Adrenal gland (tissue), 12 donors: ENCODE data around the gene MSANTD1. TPM values are rescaled to one million over a fixed set of nuclear protein-coding genes. Genes with fewer than 3 reads are reported as not detected.

Experiments used
- DNase-seq, 7 donors: peaks; one replicate each; pipeline ENCODE4 v3.0.0-alpha.2; 2019 to 2020
- H3K27ac ChIP-seq, 5 donors: fragments of 200-600 bp; sonication (generic) in 4 of 5; 1 replicate in 3 of 5; 2 replicates in 2 of 5; pipeline versions ENCODE4 v1.5.1 to v1.8.0; 2016 to 2020; ENCODE audit warnings: mild to moderate bottlenecking in 1 of 5
- H3K27me3 ChIP-seq: fragments of 200-600 bp; 2 replicates; pipeline ENCODE4 v1.8.0; 2021
- H3K36me3 ChIP-seq, 2 donors: fragments of 200-600 bp; replicated peaks in 1 of 2; 1 replicate in 1 of 2; 2 replicates in 1 of 2; pipeline versions ENCODE4 v1.5.1 to v1.8.0; 2018 to 2022
- H3K4me1 ChIP-seq, 2 donors: fragments of 200-600 bp; replicated peaks in 1 of 2; 1 replicate in 1 of 2; 2 replicates in 1 of 2; pipeline versions ENCODE4 v1.5.1 to v1.8.0; 2018 to 2021
- H3K4me3 ChIP-seq, 4 donors: fragments of 200-600 bp; sonication (generic) in 3 of 4; one replicate each; pipeline ENCODE4 v1.5.1; 2016 to 2018
- H3K9me3 ChIP-seq, 3 donors: fragments of 200-600 bp; sonication (generic) in 1 of 3; replicated peaks in 1 of 3; 1 replicate in 2 of 3; 2 replicates in 1 of 3; pipeline versions ENCODE4 v1.5.1 to v1.8.0; 2016 to 2021
- CTCF ChIP-seq, 6 experiments: fragments of 450-650 bp in 4 of 6; fragments of 200-600 bp in 2 of 6; sonication (generic) in 1 of 6; IDR thresholded peaks; 1 replicate in 5 of 6; 2 replicates in 1 of 6; pipeline versions ENCODE4 v1.5.1 to v1.8.0; 2016 to 2021; ENCODE audit warnings: antibody characterized with exemption in 6 of 6, mild to moderate bottlenecking in 2 of 6, moderate library complexity in 1 of 6
- POLR2A ChIP-seq, 2 donors: fragments of 450-650 bp; IDR thresholded peaks; one replicate each; pipeline ENCODE4 v1.6.1; 2017; ENCODE audit warnings: antibody characterized with exemption in 2 of 2, mild to moderate bottlenecking in 2 of 2, moderate library complexity in 1 of 2
- WGBS, 4 donors: extraction: QIAGEN DNeasy Blood & Tissue Kit in 2 of 4; methylation state at CpG; one replicate each; pipeline versions ENCODE4 v1.1.5 to v1.1.7; 2013 to 2017; 5-methylcytosine and 5-hydroxymethylcytosine counted together
- intact Hi-C, 2 donors: fragments of 100-400 bp; cut with DNase I; formaldehyde crosslinking; loops; one replicate each; pipeline versions ENCODE4 v1.14.1 to v1.15.0; 2022 to 2023
- polyA plus RNA-seq, 3 donors: library from polyadenylated mRNA; stranded (reverse); fragments of 200-250 nt in 2 of 3; fragments of 350-450 nt in 1 of 3; fragmentation: Illumina TruSeq in 1 of 3; extraction: RNeasy Lipid Tissue Mini Kit (QIAGEN cat#74804) in 1 of 3; gene quantifications; one replicate each; pipeline ENCODE4 v1.2.3, GENCODE V29; 2013 to 2014
- total RNA-seq, 9 donors: library from RNA; depleted of rRNA in 4 of 9; stranded (reverse); fragments of >200 nt in 4 of 9; fragments of 120-200 nt in 1 of 9; fragmentation: NEBNext Ultra II Directional in 1 of 9; extraction: Animal tissue kit (Norgen Biotek cat#: 25700) in 1 of 9; gene quantifications; one replicate each; pipeline versions ENCODE4 v1.1.0 to v1.2.4, GENCODE V29; 2013 to 2023
- donor health status: healthy with polysubstance abuse.
- donor health status: Bipolar disorder and iron deficiency.
- donor health status: DM: yes; HTN: yes; CAD: no.
- donor health status: DM: no; HTN: no; CAD: no.
- donor health status: DM: no; HTN: no; CAD: no.
- donor health status: DM: yes; HTN: yes; CAD: no.

Gene MSANTD1
- total and polyA plus RNA-seq, 12 donors = 0.05 to 3.0 (median 0.40) TPM; not detected in 1

- peak; percentile 96 to 98 (median 97) for DNase-seq
- Histone ChIP-seq H3K27ac (peak within 1 kb of the TSS; percentile 73 to 98 (median 93)), H3K9me3 (no peaks in the 10 kb centered on the region), H3K27me3 (no peaks in the 10 kb centered on the region), H3K4me3 (peak within 1 kb of the TSS; percentile 64 to 84 (median 70)), H3K36me3 (no peaks in the 10 kb centered on the region), H3K4me1 (peaks cover 4 to 19% of the 10 kb centered on the region in 2 donors)
- 0 to 1% (median 0%) methylated on average over 9 to 108 of the region's 121 CpGs for WGBS, 4 donors
- TF ChIP-seq POLR2A (IDR thresholded peaks at IDR 0.05) = peak; percentile 76 to 91
- no peak for TF ChIP-seq CTCF (IDR thresholded peaks at IDR 0.05)
- intact Hi-C loops = no loop called here
Measured at GRCh38 chr4:3292571-3293400, 43.8 kb downstream of the MSANTD1 start, which contains the start of gene RGS12. Gene RGS12 (plus strand): TSS chr4:3293021. CDS start chr4:3316171, 23,150 bp downstream.

- TF ChIP-seq CTCF (IDR thresholded peaks at IDR 0.05) (no peak), POLR2A (IDR thresholded peaks at IDR 0.05) (no peak)
- peaks cover 4 to 19% of the 10 kb centered on the region in 2 donors for H3K4me1 ChIP-seq
- H3K36me3 ChIP-seq = no peaks in the 10 kb centered on the region
- H3K9me3 ChIP-seq = no peaks in the 10 kb centered on the region
- no peaks in the 10 kb centered on the region for H3K27me3 ChIP-seq
- 16 to 46% (median 23%) methylated on average over 12 to 42 of the region's 42 CpGs for WGBS, 4 donors
- intact Hi-C loops = no loop called here
- DNase-seq = peak in 4 of 7 donors; percentile 19 to 57 (median 44)
- H3K27ac ChIP-seq = peak overlapping the region; percentile 22 to 98 (median 68)
- H3K4me3 ChIP-seq = peak overlapping the region in 3 of 4 donors; percentile 49 to 84 (median 65)
Measured at GRCh38 chr4:3293401-3294391, 44.7 kb downstream of the MSANTD1 start.

- intact Hi-C loops = no loop called here
- WGBS, 4 donors = 90 to 92% (median 92%) methylated on average over 17 to 19 of the region's 19 CpGs
Measured at GRCh38 chr4:3294401-3295241, 45.7 kb downstream of the MSANTD1 start.

More at GRCh38 chr4:3294401-3295241, 45.7 kb downstream of the MSANTD1 start:
- Histone ChIP-seq H3K4me1 (peaks cover 4 to 19% of the 10 kb centered on the region in 2 donors), H3K9me3 (no peaks in the 10 kb centered on the region), H3K36me3 (no peaks in the 10 kb centered on the region), H3K27ac (no peak overlapping the region), H3K4me3 (no peak overlapping the region), H3K27me3 (no peaks in the 10 kb centered on the region)
- DNase-seq = peak in 2 of 7 donors; percentile 22 to 51
- TF ChIP-seq POLR2A (IDR thresholded peaks at IDR 0.05) (no peak), CTCF (IDR thresholded peaks at IDR 0.05) (no peak)
